HG03097 (cell line): ENCODE results near the gene OCSTAMP.

Experiments
- ATAC-seq: cut with Tn5 transposase; IDR thresholded peaks from one replicate; pipeline ENCODE4 v1.9.1; 2021; ENCODE audit not compliant: unreplicated experiment, low FRiP score

OCSTAMP gene

GRCh38 chr20:46573788-46574584 is 23.5 kb upstream of the OCSTAMP start:
- ATAC-seq = no peak

DNA sequence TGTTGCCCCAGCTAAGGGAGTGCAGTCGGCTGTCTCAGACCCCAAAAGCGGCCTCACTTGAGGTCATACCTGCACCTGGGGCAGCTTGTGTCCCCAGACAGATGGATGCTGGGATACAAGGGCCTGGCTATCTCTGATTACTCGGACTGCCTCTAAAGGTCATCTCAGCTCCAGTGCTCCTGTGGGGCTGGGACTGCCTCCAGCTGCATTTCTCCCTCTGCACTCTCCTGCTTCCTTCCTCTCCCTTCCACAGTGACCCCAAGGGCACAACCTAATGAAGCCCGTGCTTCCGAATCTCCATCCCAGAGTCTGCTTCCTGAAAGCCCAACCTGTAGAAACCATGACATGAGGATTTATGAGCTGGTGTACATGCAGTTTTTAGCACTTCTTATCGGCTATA is 22.8 kb upstream of the OCSTAMP start:
- ATAC-seq = no peak

DNA sequence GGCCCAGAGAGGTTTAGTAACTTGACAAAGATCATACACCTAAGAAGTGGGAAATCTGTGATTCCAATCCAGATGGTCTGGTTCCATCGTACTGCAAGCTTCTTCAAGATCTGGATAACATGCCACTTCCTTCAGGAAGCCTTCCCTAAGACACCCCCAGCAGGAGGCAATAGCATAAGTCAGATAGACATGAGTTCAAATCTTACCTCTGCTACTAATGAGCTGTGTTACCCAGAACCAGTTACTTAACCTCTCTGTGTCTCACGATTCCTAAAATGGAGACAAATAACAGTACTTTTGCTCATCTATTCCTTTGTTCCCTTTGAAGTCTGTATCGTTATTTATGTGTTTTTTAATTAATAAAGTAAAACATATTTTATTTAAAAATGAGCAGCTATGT is 22.3 kb upstream of the OCSTAMP start:
- ATAC-seq = no peak

DNA sequence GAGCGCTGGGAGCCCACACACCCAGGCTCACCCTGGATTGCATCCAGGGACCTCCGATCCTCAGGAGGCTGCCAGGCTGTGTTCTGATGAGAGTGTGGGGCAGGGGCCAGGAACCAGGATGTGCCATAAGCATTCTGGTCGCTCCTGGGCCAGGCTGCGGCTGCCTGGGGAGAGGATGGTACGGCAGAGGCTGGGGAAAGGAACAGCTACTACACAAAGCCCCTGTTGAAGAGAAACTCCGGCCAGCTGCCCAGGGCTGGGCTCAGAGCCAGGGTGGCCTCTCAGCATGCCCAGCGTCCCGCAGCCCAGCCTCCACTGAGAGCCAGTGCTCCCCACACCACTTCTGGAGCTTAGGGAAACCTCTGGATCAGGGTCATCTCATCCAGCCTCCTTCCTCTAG is 21.7 kb upstream of the OCSTAMP start:
- no peak for ATAC-seq

DNA sequence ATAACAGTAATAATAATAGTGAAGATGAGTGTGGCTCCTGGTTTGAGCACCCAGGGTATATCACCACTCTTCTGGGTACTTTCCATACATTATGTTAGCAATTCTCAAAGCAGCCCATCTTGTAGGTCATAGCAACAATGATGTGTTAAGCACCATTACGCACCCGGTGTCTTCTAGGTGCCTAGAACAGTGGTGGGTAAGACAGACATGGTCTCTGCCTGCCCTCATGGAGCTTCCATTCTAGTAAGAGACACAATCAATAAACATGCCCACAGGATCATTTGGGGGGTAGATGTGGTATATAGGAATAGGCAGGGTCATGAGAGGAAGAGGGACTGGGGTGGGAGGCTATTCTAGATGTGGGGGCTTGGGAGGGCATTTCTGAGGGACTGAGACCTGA is 21.0 kb upstream of the OCSTAMP start:
- no peak for ATAC-seq

DNA sequence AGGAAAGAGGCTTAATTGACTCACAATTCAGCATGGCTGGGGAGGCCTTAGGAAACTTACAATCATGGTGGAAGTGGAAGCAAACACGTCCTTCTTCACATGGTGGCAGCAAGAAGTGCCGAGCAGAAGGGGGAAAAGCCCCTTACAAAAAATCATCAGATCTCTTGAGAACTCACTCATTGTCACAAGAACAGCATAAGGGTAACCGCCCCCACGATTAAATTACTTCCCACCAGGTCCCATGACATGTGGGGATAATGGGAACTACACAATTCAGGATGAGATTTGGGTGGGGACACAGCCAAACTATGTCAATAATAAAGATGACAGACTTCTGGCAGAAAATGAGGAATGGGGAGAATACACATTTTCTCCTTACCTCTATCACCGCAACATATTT is 20.5 kb upstream of the OCSTAMP start:
- no peak for ATAC-seq

- ATAC-seq = no peak
These were observed 19.5 kb upstream of the OCSTAMP start for GRCh38 chr20:46569961-46570360.

DNA sequence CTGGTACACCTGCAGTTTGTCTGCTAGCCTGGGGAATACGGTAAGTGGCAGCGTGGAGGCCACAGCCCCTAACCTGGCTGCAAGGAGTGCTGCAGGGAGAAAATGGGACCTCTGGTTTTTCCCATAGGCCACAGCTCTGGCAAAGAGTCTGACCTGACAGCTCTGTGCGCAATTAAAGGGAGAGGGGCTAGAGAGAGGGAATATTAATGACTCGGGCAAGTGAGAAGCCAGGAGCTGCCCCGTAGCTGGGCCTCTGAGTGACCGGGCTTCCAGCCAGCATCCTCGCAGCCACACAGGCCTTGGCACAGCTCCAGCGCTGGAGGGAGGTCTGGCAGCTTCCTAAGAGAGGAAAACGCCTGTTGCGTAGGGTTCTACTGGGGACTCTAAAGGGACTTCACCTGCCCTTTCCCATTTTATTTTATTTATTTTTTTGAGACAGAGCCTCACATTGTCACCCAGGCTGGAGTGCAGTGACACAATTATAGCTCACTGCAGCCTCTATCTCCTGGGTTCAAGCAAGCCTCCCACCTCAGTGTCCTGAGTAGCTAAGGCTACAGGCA is 18.2 kb upstream of the OCSTAMP start:
- ATAC-seq = no peak

GRCh38 chr20:46566125-46566524 is 15.7 kb upstream of the OCSTAMP start:
- ATAC-seq = no peak

GRCh38 chr20:46564241-46564957 is 13.9 kb upstream of the OCSTAMP start:
- no peak for ATAC-seq

DNA sequence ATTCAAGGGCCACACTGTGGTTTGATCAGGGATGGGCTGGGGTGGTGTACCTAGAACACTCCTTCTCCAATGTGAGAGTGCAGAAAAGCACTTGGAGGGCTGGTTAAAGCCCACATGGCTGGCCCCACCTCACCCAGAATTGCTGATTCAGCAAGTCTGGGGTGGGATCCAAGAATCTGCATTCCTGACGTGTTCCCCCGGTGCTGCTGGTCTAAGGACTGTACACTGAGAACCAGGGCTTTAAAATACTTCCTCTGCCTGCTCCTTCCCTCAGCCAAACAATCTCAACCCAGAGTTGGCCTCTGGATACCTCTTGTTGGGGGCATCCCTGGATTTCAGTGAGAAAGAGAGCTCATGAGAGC is 13.4 kb upstream of the OCSTAMP start:
- no peak for ATAC-seq

DNA sequence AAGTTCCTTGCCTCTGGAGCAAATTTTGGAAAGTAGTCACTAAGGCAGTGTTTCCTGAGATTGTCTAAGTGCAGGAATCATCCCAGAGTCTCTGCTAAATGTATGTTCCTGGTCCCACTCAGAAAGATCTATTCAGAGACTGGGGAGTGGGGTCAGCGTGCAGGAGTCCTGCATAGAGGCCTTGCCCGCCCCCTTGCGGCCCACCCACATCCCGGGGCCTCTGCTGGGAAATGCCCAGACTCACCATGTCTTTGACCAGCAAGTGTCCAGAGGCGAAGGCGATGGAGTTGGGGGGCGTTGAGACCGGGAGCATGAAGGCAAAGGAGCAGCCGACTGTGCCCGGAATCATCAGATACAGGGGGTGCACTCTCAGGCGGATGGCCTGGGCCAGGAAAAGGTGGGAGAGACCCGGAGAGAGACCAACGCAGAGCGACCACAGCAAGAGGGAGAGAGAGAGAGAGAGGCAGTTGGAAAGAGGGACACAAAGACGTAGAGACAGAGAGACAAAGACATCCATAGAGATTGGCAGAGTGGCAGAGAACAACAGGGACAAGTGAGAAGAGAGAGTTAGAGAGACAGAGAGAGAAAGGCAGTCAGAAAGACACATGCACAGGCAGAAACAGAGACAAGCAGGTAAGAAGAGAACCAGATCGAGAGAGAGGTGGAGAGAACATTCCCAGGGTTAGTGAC is 12.9 kb upstream of the OCSTAMP start:
- ATAC-seq = no peak

DNA sequence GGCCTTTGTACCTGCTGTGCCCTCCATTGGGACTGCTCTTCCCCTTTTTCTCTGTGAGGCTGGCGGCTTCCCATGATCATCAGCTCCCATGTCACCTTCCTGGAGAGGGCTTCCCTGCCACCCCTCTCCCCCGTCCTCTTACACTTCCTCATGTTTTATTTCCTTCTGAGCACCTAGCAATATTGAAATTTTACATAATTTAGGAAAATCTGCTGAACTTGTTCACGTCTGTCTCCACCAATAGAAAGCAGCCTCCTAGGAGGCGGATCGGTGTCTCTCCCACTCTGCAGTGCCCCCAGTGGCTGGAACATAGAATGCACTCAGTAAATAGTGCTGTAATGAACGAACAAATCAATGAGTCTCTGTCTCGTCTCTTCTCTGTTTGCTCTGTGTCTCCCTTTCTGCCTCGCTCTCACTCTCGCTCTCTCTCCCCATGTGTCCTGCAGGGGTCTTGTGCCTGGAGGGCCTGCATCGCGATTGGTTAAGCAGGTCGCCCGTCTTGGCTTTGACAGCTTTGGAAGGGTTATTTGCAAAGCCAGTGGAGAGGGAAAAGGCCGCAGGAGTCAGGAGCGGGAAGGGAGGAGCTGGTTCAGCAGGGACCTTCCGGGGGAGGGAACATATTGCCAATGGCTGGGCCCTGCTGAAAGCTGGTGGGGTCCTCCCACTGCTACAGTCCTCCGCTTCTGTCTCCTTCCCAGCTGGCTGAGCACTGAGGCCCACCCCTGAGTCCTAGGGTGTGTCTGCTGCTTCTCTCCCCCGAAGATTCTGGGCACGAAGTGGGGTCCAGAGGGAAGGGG is 12.1 kb upstream of the OCSTAMP start:
- ATAC-seq = no peak

DNA sequence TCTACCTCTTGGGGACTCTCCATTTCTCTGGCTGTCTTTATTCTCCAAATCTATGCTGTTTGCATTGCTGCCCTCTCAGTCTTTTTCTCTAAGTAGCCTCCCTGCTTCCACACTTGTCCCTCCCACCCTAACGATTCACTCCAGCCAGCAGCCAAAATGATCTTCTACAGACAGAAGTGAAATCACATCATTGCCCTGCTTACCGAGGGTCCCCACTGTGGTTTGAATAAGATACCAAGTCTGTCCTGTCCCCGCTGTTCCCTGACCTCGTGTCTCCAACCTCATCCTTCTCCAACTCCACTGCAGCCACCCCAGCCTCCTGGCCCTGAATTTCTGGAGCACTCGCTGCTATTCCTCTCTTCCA is 11.5 kb upstream of the OCSTAMP start:
- ATAC-seq = no peak

GRCh38 chr20:46559685-46560440 is 9.4 kb upstream of the OCSTAMP start:
- no peak for ATAC-seq

- no peak for ATAC-seq
These were observed 8.5 kb upstream of the OCSTAMP start for GRCh38 chr20:46559001-46559400.

- no peak for ATAC-seq
These were observed 8.1 kb upstream of the OCSTAMP start for GRCh38 chr20:46558511-46558959.

GRCh38 chr20:46557231-46557956 is 6.9 kb upstream of the OCSTAMP start:
- ATAC-seq = no peak

GRCh38 chr20:46555370-46555956 is 5.0 kb upstream of the OCSTAMP start:
- no peak for ATAC-seq
